Endothelial cell of umbilical vein (primary cell): ENCODE results near the gene SUPT3H. TPM values are rescaled to one million over a fixed set of nuclear protein-coding genes. Genes with fewer than 3 reads are reported as not detected.

ENCODE experiments used
- BruUV-seq: library from RNA; stranded (reverse); fragments of 400-500 nt; replicated peaks from 2 replicates; lab custom pipeline; 2021; lab: Mats Ljungman, UMichigan
- CTCF ChIA-PET: fragments of 300-600, 350-600 bp; sonication (Branson Sonifier 250); formaldehyde crosslinking; loops from one replicate; lab custom pipeline; 2021; ENCODE audit warnings: antibody characterized with exemption, inconsistent platforms; lab: Charles Lee
- POLR2A ChIA-PET: fragments of 300-600, 350-600 bp; sonication (Branson Sonifier 250); formaldehyde crosslinking; loops from one replicate; lab custom pipeline; 2021; ENCODE audit warnings: antibody characterized with exemption, inconsistent platforms; lab: Charles Lee
- DNase-seq: peaks from one replicate; pipeline ENCODE4 v3.0.0-alpha.2; 2011; ENCODE audit warnings: low read depth, low spot score
- FAIRE-seq: peaks from 2 replicates; lab custom pipeline; 2011; peaks lifted over from hg19 to GRCh38; lab: Jason Lieb, UNC
- H2AFZ ChIP-seq: 2 replicates; pipeline ENCODE4 v1.6.0; 2012; ENCODE audit warnings: low read depth, low read length, control low read depth, inconsistent platforms
- H3K27ac ChIP-seq: 2 replicates; pipeline ENCODE4 v1.5.1; 2011; ENCODE audit warnings: low read depth, mild to moderate bottlenecking, control low read depth, low read length, moderate library complexity; ENCODE audit not compliant: insufficient read depth
- H3K27me3 ChIP-seq, 2 experiments: 2 replicates each; pipeline versions ENCODE4 v1.6.0 to v1.6.1; 2011; ENCODE audit warnings: low read length in 2 of 2, mixed read lengths in 1 of 2; ENCODE audit not compliant: control insufficient read depth in 2 of 2, insufficient read depth in 2 of 2
- H3K36me3 ChIP-seq, 2 experiments: 2 replicates in 1 of 2; 3 replicates in 1 of 2; pipeline ENCODE4 v1.5.1; 2011; ENCODE audit warnings: low read length in 2 of 2, mild to moderate bottlenecking in 1 of 2, moderate library complexity in 1 of 2; ENCODE audit not compliant: control insufficient read depth in 2 of 2, insufficient read depth in 2 of 2; ENCODE audit errors: extremely low read depth in 1 of 2
- H3K4me1 ChIP-seq: 3 replicates; pipeline ENCODE4 v1.5.1; 2011; ENCODE audit warnings: mild to moderate bottlenecking, low read length; ENCODE audit not compliant: control insufficient read depth, insufficient read depth; ENCODE audit errors: extremely low read depth
- H3K4me2 ChIP-seq: 2 replicates; pipeline ENCODE4 v1.6.1; 2011; ENCODE audit warnings: low read length, control low read depth, mixed read lengths; ENCODE audit not compliant: insufficient read depth
- H3K4me3 ChIP-seq, 3 experiments: fragments of 200-600 bp in 1 of 3; sonication (generic), shearing (Covaris generic) in 1 of 3; replicated peaks in 1 of 3; 2 replicates each; pipeline ENCODE4 v1.5.1; 2011 to 2016; ENCODE audit warnings: control low read depth in 3 of 3, low read length in 3 of 3, mild to moderate bottlenecking in 2 of 3, inconsistent platforms in 1 of 3, low read depth in 1 of 3, moderate library complexity in 1 of 3; ENCODE audit not compliant: insufficient read depth in 1 of 3
- H3K79me2 ChIP-seq: 2 replicates; pipeline ENCODE4 v1.6.0; 2012; ENCODE audit warnings: low read length, inconsistent platforms; ENCODE audit not compliant: control insufficient read depth, insufficient read depth
- H3K9ac ChIP-seq: replicated peaks from 2 replicates; pipeline ENCODE3; 2011; ENCODE audit warnings: low read length, control low read depth; ENCODE audit not compliant: insufficient read depth; ENCODE audit errors: extremely low read depth
- H3K9me1 ChIP-seq: replicated peaks from 3 replicates; pipeline ENCODE4 v1.6.0; 2011; ENCODE audit warnings: mild to moderate bottlenecking, low read length; ENCODE audit not compliant: control insufficient read depth, insufficient read depth; ENCODE audit errors: extremely low read depth
- H3K9me3 ChIP-seq: replicated peaks from 2 replicates; pipeline ENCODE4 v1.5.1; 2012; ENCODE audit warnings: low read length, inconsistent platforms; ENCODE audit not compliant: control insufficient read depth, insufficient read depth
- H4K20me1 ChIP-seq: replicated peaks from 2 replicates; pipeline ENCODE3; 2011; ENCODE audit warnings: mild to moderate bottlenecking, low read length; ENCODE audit not compliant: control insufficient read depth, insufficient read depth; ENCODE audit errors: extremely low read depth
- EZH2 ChIP-seq: IDR thresholded peaks from 2 replicates; pipeline ENCODE4 v1.6.1; 2012; ENCODE audit warnings: borderline replicate concordance, low read depth, mild to moderate bottlenecking, moderate library complexity, low read length, inconsistent platforms; ENCODE audit not compliant: severe bottlenecking
- FOS ChIP-seq: IDR thresholded peaks from 2 replicates; pipeline ENCODE4 v1.6.1; 2011; ENCODE audit warnings: mild to moderate bottlenecking, low read length, moderate library complexity, borderline replicate concordance; ENCODE audit not compliant: insufficient read depth
- GATA2 ChIP-seq: IDR thresholded peaks from 2 replicates; pipeline ENCODE4 v1.7.0; 2011; ENCODE audit warnings: low read depth, mild to moderate bottlenecking, moderate library complexity, mixed read lengths, low read length; ENCODE audit not compliant: insufficient read length, insufficient read depth
- JUN ChIP-seq: IDR thresholded peaks from 2 replicates; pipeline ENCODE4 v1.6.1; 2011; ENCODE audit warnings: borderline replicate concordance, low read depth; ENCODE audit not compliant: insufficient read length, insufficient read depth
- MYC ChIP-seq: IDR thresholded peaks from one replicate; pipeline ENCODE4 v1.6.1; 2011; ENCODE audit warnings: mild to moderate bottlenecking, low read depth, low read length
- POLR2A ChIP-seq: IDR thresholded peaks from 2 replicates; pipeline ENCODE4 v1.6.1; 2012; ENCODE audit warnings: low read depth, mild to moderate bottlenecking, control low read depth, low read length
- POLR2AphosphoS5 ChIP-seq: IDR thresholded peaks from 2 replicates; pipeline ENCODE4 v1.6.1; 2012; ENCODE audit warnings: low read depth, mild to moderate bottlenecking, control low read depth, low read length, moderate library complexity; ENCODE audit not compliant: insufficient read depth
- dilution Hi-C: fragments of 300-500 bp; cut with MboI; formaldehyde crosslinking; loops from one replicate; pipeline ENCODE4 v1.15.0; 2019; ENCODE audit warnings: low sequenced_read_pairs; ENCODE audit not compliant: extremely low pct_ligation_motif_present
- intact Hi-C: fragments of 100-400 bp; cut with micrococcal nuclease; formaldehyde crosslinking; loops from one replicate; pipeline ENCODE4 v1.10.0; 2022
- polyA plus RNA-seq, 4 experiments: library from polyadenylated mRNA; depleted of rRNA in 3 of 4; stranded (reverse) in 3 of 4; unstranded in 1 of 4; fragments of >200 nt; gene quantifications; 2 replicates each; pipeline versions ENCODE4 v1.2.1 to v1.2.3, GENCODE V29; 2011 to 2012; ENCODE audit warnings: missing spikeins in 1 of 4
- total RNA-seq: library from RNA; stranded (reverse); gene quantifications from 2 replicates; pipeline ENCODE4 v1.2.3, GENCODE V29; 2021
- TF ChIP-seq, protein P1 (sequence below): IDR thresholded peaks from 2 replicates; pipeline ENCODE4 v1.6.1; 2011; ENCODE audit not compliant: insufficient read depth, insufficient read length
- TF ChIP-seq, protein P2 (sequence below), 2 donors: IDR thresholded peaks; 1 replicate in 1 of 2; 2 replicates in 1 of 2; pipeline ENCODE4 v1.5.1; 2011; ENCODE audit warnings: low read length in 2 of 2, mild to moderate bottlenecking in 2 of 2, moderate library complexity in 2 of 2, control low read depth in 1 of 2, inconsistent platforms in 1 of 2, low read depth in 1 of 2; ENCODE audit not compliant: insufficient read depth in 1 of 2; ENCODE audit errors: extremely low read depth in 1 of 2

The SUPT3H gene
- total and polyA plus RNA-seq, 2 donors (not counting 3 experiments of a cell fraction or from before 2014, with no cell fraction given): 8.3 to 9.8 TPM

DNA sequence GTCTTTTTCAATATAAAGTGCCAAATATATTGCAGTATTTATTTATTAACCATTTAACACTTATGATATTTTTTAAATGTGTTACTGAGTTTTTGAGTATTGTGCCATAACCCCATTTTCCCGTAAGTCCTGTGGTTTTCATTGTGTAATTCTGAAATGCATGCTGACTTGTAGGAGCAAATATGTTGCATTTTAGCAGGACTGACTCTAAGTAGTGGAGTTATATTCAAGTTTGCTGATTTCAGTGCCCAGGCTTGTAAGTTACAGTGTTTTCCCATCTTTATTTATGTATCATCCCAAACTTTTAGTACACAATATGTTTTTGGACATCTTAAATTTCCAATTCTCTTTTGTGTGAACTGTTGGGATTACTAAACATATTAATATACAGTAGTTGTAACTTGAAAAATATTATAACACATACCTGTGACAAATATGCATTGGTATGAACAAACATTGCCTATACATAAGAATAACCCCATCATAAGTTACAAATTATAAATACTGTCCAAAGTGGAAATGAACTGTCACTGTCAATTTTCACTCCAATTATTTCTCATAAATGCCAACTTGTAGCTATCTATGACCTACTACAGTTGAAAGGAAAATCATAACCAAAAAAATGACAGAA, 228.9 kb downstream of the SUPT3H start:
- dilution Hi-C loops (no loop called here), intact Hi-C loops (no loop called here)
- ChIA-PET CTCF (interaction anchor here (1.3 to 2.1 kb wide), 2 partner anchors 9 to 45 kb away, joined by 5 to 7 read pairs; no protein-coding TSS in a partner anchor), POLR2A (no interaction called here)
- no peaks in the 10 kb centered on the region for H3K27me3 ChIP-seq
- no peaks in the 10 kb centered on the region for H3K9me1 ChIP-seq
- H3K27ac ChIP-seq: no peak overlapping the region
- H2AFZ ChIP-seq: no peak overlapping the region
- no peak overlapping the region for H3K4me2 ChIP-seq
- no peaks in the 10 kb centered on the region for H4K20me1 ChIP-seq
- TF ChIP-seq GATA2 (no peak), POLR2A (no peak), EZH2 (no peak), MYC (no peak), POLR2AphosphoS5 (no peak), JUN (no peak), FOS (no peak)
- TF ChIP-seq, protein P1, sequence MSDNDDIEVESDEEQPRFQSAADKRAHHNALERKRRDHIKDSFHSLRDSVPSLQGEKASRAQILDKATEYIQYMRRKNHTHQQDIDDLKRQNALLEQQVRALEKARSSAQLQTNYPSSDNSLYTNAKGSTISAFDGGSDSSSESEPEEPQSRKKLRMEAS: no peak
- TF ChIP-seq, protein P2, sequence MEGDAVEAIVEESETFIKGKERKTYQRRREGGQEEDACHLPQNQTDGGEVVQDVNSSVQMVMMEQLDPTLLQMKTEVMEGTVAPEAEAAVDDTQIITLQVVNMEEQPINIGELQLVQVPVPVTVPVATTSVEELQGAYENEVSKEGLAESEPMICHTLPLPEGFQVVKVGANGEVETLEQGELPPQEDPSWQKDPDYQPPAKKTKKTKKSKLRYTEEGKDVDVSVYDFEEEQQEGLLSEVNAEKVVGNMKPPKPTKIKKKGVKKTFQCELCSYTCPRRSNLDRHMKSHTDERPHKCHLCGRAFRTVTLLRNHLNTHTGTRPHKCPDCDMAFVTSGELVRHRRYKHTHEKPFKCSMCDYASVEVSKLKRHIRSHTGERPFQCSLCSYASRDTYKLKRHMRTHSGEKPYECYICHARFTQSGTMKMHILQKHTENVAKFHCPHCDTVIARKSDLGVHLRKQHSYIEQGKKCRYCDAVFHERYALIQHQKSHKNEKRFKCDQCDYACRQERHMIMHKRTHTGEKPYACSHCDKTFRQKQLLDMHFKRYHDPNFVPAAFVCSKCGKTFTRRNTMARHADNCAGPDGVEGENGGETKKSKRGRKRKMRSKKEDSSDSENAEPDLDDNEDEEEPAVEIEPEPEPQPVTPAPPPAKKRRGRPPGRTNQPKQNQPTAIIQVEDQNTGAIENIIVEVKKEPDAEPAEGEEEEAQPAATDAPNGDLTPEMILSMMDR (IDR thresholded peaks at IDR 0.05; ENCODE audit: extremely low read depth in 1 of 2, insufficient read depth in 1 of 2, low read depth in 1 of 2, low read length in 2 of 2): no peak
- DNase-seq (no peak), FAIRE-seq (no peak)
- H3K79me2 ChIP-seq: no peaks in the 10 kb centered on the region
- H3K4me3 ChIP-seq: no peak overlapping the region
- H3K4me1 ChIP-seq: no peaks in the 10 kb centered on the region
- no peak overlapping the region for H3K9ac ChIP-seq
- BruUV-seq: no TSS peak
- H3K36me3 ChIP-seq: no peaks in the 10 kb centered on the region
- no peaks in the 10 kb centered on the region for H3K9me3 ChIP-seq
